IPS-20b (cell line): ENCODE measurements around the gene FAM120B.

Source experiments
- H3K27ac ChIP-seq: one replicate; pipeline ENCODE4 v1.5.1; 2013; ENCODE audit warnings: low read length
- H3K27me3 ChIP-seq: 2 replicates; pipeline ENCODE4 v1.6.1; 2013; ENCODE audit warnings: mild to moderate bottlenecking, low read length, inconsistent platforms; ENCODE audit not compliant: insufficient read depth
- H3K36me3 ChIP-seq: 2 replicates; pipeline ENCODE4 v1.6.1; 2013; ENCODE audit warnings: low read depth, mild to moderate bottlenecking, inconsistent platforms, low read length, moderate library complexity; ENCODE audit not compliant: insufficient read depth
- H3K4me1 ChIP-seq: 2 replicates; pipeline ENCODE4 v1.6.1; 2013; ENCODE audit warnings: mild to moderate bottlenecking, control low read depth, inconsistent platforms, low read length, moderate library complexity; ENCODE audit not compliant: insufficient read depth
- H3K4me3 ChIP-seq: 2 replicates; pipeline ENCODE4 v1.5.1; 2013; ENCODE audit warnings: mild to moderate bottlenecking, low read length, inconsistent platforms
- H3K9ac ChIP-seq: 2 replicates; pipeline ENCODE4 v1.6.1; 2013; ENCODE audit warnings: low read depth, mild to moderate bottlenecking, inconsistent platforms, low read length, moderate library complexity
- H3K9me3 ChIP-seq: 2 replicates; pipeline ENCODE4 v1.6.1; 2013; ENCODE audit warnings: mild to moderate bottlenecking, low read depth, low read length, inconsistent platforms; ENCODE audit not compliant: insufficient read depth

FAM120B gene

DNA sequence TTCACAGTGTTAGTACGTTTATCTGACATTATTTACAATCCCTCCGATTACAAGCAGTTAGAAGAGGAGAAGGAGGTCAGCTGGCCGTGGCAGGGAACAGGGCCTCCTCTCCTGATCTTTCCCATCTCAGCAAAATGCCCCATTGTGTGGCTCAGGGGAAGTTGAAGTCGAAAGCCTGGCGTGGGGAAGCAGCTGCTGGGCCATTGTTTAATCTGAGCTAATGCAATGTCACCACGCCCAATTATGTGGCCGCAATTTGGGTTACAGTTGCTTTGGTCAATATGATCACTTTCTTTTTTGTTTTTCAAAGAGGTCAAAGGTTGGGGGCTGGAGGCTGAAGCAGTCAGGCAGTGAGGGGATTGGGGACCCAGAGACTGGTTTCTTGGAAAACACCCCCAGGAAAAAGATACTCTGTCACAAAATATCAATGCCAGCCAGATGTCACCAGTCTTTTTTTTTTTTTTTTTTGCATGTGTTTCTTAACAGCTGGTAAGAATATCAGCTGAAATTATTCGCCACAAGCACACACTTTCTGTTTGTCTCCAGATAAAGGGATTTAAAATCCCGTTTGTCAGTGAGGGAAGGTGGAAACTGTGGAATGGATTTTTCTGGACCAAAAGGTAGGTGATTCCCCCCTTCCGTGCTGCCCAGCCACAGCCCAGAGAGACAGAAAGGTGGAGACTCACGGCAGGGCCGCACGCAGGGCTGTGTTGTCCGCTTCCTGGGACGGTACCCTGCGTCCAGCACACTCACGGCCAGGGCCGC, 40.3 kb upstream of the FAM120B start:
- Histone ChIP-seq H3K9ac (no peak overlapping the region), H3K36me3 (no peaks in the 10 kb centered on the region), H3K4me3 (no peak overlapping the region), H3K27ac (no peak overlapping the region), H3K4me1 (peaks cover 6% of the 10 kb centered on the region; the same call in 1 of the 2 replicates), H3K9me3 (no peaks in the 10 kb centered on the region), H3K27me3 (no peaks in the 10 kb centered on the region)

DNA sequence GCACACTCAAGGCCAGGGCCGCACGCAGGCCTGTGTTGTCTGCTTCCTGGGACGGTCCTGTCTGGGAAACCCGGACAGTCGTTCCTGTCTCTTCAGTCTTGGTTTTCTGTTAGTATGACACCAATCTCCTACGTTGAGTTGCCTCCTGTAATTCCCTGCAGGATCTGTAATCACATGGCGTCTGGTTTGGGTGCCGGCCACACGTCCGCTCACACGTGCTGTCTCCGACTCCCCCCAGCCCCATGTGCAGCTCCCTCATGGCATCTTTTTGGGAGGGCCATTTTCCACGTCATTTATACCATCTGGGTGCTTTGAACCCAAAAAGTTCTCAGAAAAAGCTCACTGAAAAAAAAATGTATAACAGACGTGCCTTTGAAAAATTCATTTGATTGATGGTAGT, 38.9 kb upstream of the FAM120B start:
- H3K36me3 ChIP-seq: no peaks in the 10 kb centered on the region
- no peaks in the 10 kb centered on the region for H3K9me3 ChIP-seq
- H3K27ac ChIP-seq: no peak overlapping the region
- H3K27me3 ChIP-seq: no peaks in the 10 kb centered on the region
- H3K4me3 ChIP-seq: no peak overlapping the region
- peaks cover 6% of the 10 kb centered on the region; the same call in 1 of the 2 replicates for H3K4me1 ChIP-seq
- no peak overlapping the region for H3K9ac ChIP-seq

DNA sequence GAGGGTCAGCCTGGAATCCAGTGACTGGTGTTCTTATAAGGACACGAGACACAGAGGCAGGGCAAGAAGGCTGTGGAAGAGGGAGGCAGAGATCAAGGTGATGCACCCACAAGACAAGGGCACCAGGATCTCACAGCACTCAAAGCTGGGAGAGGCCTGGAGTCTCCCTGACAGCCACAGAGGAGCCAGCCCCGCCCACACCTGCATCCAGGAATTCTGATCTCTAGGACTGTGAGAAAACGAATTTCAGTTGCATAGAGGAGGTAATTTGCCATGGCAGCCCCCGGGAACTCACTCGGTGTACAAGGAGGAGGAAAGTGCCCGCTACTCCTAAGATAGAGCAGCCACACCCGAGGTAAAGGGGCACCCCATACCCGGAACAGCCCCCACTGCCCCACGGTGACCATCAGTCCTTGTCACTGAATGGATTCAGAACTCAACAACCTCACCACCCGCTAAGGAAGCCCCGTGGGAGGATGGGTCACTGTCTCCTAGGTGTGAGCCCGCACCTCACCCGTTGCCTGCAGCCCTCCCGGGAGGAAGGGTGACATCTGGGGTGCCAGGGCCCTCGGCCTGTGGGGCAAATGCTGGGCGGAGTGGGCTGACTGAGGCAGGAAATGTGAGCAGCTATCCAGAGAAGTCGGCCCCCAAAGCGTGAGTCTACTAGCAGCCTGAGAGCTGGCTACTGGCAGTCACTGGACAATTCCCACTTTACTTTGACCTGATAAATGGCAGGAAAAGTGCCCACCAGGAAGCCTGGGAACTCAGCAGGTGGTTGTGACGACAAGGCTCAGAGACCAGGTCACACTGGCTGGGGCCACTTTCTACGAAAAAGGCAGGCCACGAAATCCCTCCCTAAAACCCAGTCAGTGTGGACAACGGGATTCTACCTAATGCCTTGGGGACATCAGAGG, 38.1 kb upstream of the FAM120B start:
- no peaks in the 10 kb centered on the region for H3K36me3 ChIP-seq
- H3K9me3 ChIP-seq: no peaks in the 10 kb centered on the region
- peaks cover 6% of the 10 kb centered on the region; the same call in 1 of the 2 replicates for H3K4me1 ChIP-seq
- no peaks in the 10 kb centered on the region for H3K27me3 ChIP-seq
- H3K27ac ChIP-seq: no peak overlapping the region
- no peak overlapping the region for H3K4me3 ChIP-seq
- H3K9ac ChIP-seq: no peak overlapping the region

DNA sequence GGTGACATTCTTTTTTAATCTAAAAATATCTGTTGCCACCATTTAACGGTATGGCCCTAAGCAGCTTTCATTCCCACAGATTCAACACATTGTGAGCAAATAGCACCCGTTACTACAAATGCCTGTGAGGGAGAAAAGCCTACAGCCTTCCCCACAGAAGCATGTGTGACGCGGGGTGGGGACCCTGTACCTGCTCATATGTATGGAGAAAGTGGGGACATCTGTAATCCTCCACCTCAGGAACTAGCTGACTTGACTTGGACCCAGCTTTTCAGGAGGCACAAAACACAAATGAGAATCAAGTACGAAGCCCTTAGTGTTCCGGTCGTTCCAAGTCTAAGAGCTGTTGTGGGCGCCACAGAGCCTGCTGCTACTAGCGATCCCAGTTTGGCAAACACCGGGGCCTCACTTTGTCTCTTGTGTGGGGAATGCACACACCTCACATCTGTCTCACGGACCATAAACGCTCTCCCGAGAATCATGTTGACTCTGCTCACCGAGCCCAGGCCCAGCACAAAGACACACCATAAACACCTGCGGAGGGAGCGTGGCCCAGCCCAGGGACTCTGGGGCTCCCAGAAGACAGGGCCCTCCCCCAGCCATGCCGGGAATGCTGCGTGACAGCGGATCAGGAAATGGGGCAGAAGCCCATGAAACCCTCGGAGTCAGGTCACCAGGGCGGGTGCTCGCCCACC, 37.3 kb upstream of the FAM120B start:
- Histone ChIP-seq H3K4me3 (no peak overlapping the region), H3K27me3 (no peaks in the 10 kb centered on the region), H3K36me3 (no peaks in the 10 kb centered on the region), H3K27ac (no peak overlapping the region), H3K9ac (no peak overlapping the region), H3K4me1 (peaks cover 6% of the 10 kb centered on the region; the same call in 1 of the 2 replicates), H3K9me3 (no peaks in the 10 kb centered on the region)

DNA sequence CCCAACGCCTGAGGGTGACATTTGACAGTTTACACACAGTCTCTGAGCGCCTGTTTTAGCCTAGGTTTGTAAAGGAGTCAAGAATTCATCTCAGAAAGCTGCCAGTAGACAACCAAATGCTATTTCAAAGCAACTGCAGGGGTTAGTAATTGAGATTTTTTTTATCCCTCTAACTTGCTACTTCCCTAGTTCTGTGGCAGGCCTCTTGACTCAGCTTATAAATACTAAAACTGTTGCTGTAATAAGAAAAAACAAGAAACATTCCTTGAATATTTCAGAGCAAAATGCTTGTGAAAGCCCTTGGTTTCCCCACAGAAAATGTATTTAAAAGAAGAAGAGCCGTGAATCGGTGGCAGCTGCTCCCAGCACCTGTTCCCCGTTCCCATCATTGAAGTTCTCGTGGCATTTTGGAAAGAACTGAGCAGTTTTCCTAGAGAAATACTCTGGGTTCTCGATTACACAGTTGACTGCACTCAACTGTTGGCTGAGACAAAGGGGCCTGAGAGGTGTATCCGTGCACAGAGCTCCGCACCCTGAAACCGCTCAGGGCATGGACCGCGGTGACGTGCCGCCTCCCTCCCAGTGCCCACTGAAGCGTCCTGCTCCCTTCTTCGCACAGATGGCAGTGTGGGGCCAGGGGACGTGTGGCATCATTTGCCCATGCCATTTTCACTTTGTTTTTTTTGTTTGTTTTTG, 36.6 kb upstream of the FAM120B start:
- Histone ChIP-seq H3K27me3 (no peaks in the 10 kb centered on the region; the same call in 1 of the 2 replicates), H3K4me3 (no peak overlapping the region), H3K9me3 (no peaks in the 10 kb centered on the region), H3K4me1 (peaks cover 6% of the 10 kb centered on the region; the same call in 1 of the 2 replicates), H3K27ac (no peak overlapping the region), H3K36me3 (no peaks in the 10 kb centered on the region), H3K9ac (no peak overlapping the region)

DNA sequence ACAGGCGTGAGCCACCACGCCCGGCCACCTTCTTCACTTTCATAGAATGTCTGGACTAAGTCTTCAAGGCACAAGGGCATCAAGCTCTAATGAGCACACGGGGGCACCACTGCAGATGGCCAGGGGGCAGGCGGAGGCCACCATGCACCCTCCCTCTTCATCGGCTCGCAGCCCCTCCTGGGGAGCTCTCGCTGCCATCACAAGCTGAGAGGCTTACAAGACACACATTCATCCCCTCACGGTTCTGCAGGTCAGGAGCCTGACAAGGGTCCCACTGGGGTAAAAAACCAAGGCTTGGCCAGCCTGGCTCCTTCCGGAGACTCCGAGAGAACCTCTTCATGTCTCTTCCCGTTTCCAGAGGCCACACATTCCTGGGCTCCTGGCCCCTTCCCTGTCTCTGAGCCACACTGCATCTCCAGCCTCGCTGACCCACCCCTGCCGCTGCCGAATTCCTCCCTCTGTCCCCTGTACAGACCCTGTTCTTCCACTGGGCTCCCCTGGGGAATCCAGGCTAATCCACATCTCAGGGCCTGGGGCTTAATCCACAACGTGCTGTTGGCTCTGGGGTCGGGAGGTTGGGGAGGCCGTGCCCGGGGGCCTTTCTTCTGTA, 35.5 kb upstream of the FAM120B start:
- Histone ChIP-seq H3K4me3 (no peak overlapping the region), H3K27me3 (no peaks in the 10 kb centered on the region; the same call in 1 of the 2 replicates), H3K36me3 (no peaks in the 10 kb centered on the region), H3K27ac (no peak overlapping the region), H3K4me1 (peaks cover 6% of the 10 kb centered on the region; the same call in 1 of the 2 replicates), H3K9me3 (no peaks in the 10 kb centered on the region), H3K9ac (no peak overlapping the region)

DNA sequence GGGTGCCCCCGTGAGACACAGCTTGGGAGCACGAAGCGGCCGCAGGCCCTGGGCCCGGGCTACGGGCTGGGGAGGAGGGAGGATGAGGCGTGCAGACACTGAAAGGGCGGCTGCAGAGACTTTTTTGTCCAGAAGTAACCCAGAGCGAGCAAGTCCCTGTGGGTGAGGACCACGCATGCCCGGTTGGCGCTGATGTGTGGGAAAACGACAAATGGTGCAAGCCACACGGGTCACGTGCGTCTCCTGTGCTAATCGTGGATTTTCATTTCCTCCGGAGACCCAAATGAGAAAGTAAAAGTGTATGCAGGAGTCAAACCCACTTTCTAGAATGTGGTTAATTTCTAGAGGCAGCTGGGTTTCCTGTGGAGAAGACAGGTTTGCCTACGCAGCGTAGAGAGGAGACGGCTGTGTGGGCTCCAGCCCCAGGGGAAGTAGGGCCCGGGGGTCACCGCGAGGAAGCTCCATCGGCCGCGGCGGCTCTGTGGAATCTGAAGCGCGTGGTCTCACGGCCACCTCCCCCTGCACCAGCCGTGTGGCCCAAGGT, 34.7 kb upstream of the FAM120B start:
- Histone ChIP-seq H3K4me1 (peaks cover 6% of the 10 kb centered on the region; the same call in 1 of the 2 replicates), H3K36me3 (no peaks in the 10 kb centered on the region), H3K4me3 (no peak overlapping the region), H3K27me3 (no peaks in the 10 kb centered on the region; the same call in 1 of the 2 replicates), H3K9me3 (no peaks in the 10 kb centered on the region), H3K9ac (no peak overlapping the region), H3K27ac (no peak overlapping the region)

DNA sequence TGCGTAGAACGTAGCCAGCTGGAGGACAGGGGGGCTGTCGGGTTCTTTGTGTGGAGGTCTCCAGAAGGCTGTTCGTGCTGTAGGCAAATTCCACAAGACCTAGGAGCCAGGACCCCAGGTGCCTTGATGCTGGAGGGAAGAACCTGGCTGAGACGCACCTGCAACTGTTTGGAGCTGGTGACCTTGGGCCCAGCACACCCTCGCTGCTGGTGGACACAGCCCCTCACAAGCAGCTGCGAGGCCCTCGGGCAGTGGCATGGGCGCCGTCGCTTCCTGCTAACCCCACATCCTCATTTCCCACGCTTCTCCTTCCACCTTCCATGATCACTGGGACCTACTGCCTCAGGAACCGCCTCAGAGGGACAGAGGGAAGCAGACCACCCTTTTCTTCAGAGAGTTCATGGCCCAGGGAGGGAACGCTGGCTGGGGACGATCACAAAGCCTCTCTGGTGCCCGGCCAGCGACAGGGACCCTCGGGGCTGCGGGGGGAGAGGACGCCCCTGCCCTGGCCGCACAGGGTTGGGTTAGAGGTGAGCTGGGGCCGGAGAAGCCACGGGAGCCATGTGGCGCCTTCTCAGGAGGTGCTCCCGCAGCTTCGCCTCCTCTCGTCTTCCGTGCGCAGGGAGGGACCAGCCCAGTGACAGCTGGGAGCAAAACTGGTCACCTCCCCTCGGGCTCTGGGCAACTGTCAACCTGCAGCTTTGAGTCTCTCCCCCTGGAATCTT, 34.1 kb upstream of the FAM120B start:
- Histone ChIP-seq H3K27ac (no peak overlapping the region), H3K36me3 (no peaks in the 10 kb centered on the region), H3K4me3 (no peak overlapping the region), H3K9ac (no peak overlapping the region), H3K9me3 (no peaks in the 10 kb centered on the region), H3K27me3 (no peaks in the 10 kb centered on the region; the same call in 1 of the 2 replicates), H3K4me1 (peaks cover 6% of the 10 kb centered on the region; the same call in 1 of the 2 replicates)

DNA sequence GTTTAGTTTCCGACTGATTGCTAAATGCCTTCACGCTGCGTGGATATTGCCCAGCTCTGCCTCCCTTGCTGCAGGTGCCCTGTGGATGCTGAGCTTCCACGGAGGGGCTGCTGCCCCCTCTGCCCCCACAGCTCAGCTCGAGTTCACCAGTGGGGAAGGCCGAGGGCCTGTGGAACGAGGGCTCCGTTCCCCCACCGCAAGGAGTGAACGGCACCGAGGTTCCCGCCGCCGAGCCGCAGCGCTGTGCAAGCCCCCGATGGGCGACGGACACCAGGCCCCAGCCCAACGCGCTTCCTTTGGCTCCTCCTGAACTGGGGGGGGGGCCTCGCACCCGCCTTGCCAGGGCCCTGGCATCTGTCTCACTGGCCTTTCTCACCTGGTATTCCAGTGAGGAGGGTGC, 33.4 kb upstream of the FAM120B start:
- Histone ChIP-seq H3K9me3 (no peaks in the 10 kb centered on the region), H3K27me3 (no peaks in the 10 kb centered on the region; the same call in 1 of the 2 replicates), H3K4me1 (peaks cover 6% of the 10 kb centered on the region; the same call in 1 of the 2 replicates), H3K9ac (no peak overlapping the region), H3K27ac (no peak overlapping the region), H3K4me3 (no peak overlapping the region), H3K36me3 (no peaks in the 10 kb centered on the region)

DNA sequence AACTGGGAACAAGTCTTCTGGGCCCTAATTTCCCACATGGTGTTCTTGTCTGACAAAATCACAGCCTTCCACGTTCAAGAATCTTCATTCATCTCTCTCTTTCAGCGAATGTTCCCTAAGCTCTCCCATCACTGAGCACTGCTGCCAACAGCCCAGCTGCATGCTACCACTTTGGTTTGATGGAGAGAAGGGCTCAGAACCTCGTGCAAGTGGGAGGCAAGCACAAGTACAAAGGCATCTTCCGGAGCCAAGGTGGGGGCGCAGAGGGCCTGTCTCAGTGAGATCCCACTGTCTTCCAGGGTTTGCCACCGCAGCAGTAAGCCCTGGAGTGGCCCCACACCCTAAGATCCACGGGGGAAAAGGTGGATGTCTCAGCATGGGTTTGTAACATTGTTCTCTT, 32.9 kb upstream of the FAM120B start:
- Histone ChIP-seq H3K4me1 (peaks cover 6% of the 10 kb centered on the region; the same call in 1 of the 2 replicates), H3K4me3 (no peak overlapping the region), H3K27ac (no peak overlapping the region), H3K9me3 (no peaks in the 10 kb centered on the region), H3K27me3 (no peaks in the 10 kb centered on the region; the same call in 1 of the 2 replicates), H3K36me3 (no peaks in the 10 kb centered on the region), H3K9ac (no peak overlapping the region)
